MCF 10A (cell line): ENCODE data around the gene CDX2. TPM values are rescaled to one million over a fixed set of nuclear protein-coding genes. Genes with fewer than 3 reads are reported as not detected.

ENCODE experiments used
- BruUV-seq: library from RNA; stranded (reverse); fragments of 400-500 nt; replicated peaks from 2 replicates; lab custom pipeline; 2021; lab: Mats Ljungman, UMichigan
- CTCF ChIA-PET: fragments of 300-600 bp; sonication (Branson Sonifier 250); formaldehyde crosslinking; extraction: SDS; loops from one replicate; lab custom pipeline; 2021; ENCODE audit warnings: antibody characterized with exemption, inconsistent platforms; lab: Yijun Ruan, JAX
- POLR2A ChIA-PET: fragments of 300-600, 350-650 bp; sonication (Branson Sonifier 250); formaldehyde crosslinking; extraction: SDS; loops from one replicate; lab custom pipeline; 2020; ENCODE audit warnings: antibody characterized with exemption, inconsistent platforms; lab: Yijun Ruan, JAX
- DNase-seq: peaks from one replicate; pipeline ENCODE4 v3.0.0-alpha.2; 2018; ENCODE audit not compliant: unreplicated experiment
- H3K27ac Mint-ChIP-seq: one replicate; pipeline ENCODE4 v1.8.0; 2022; ENCODE audit warnings: mild to moderate bottlenecking, low read depth, mixed read lengths; ENCODE audit not compliant: unreplicated experiment
- H3K27me3 Mint-ChIP-seq: one replicate; pipeline ENCODE4 v1.8.0; 2022; ENCODE audit warnings: mixed read lengths; ENCODE audit not compliant: insufficient read depth, unreplicated experiment
- H3K36me3 Mint-ChIP-seq: one replicate; pipeline ENCODE4 v1.8.0; 2022; ENCODE audit warnings: mild to moderate bottlenecking, moderate library complexity, mixed read lengths; ENCODE audit not compliant: insufficient read depth, unreplicated experiment
- H3K4me1 Mint-ChIP-seq: one replicate; pipeline ENCODE4 v1.8.0; 2022; ENCODE audit warnings: mixed read lengths; ENCODE audit not compliant: insufficient read depth, unreplicated experiment
- H3K4me3 Mint-ChIP-seq: one replicate; pipeline ENCODE4 v1.8.0; 2022; ENCODE audit warnings: mild to moderate bottlenecking, moderate library complexity, mixed read lengths; ENCODE audit not compliant: unreplicated experiment
- H3K9me3 Mint-ChIP-seq: one replicate; pipeline ENCODE4 v1.8.0; 2022; ENCODE audit warnings: mixed read lengths; ENCODE audit not compliant: unreplicated experiment
- intact Hi-C: fragments of 100-400 bp; cut with micrococcal nuclease; formaldehyde crosslinking; loops from 2 replicates; pipeline ENCODE4 v1.14.1; 2022
- total RNA-seq: library from RNA; stranded (reverse); gene quantifications from 2 replicates; pipeline ENCODE4 v1.2.3, GENCODE V29; 2022
- TF ChIP-seq, protein P1 (sequence below): fragments of 200-600 bp; IDR thresholded peaks from one replicate; pipeline ENCODE4 v1.8.0; 2022; ENCODE audit warnings: antibody characterized with exemption, mild to moderate bottlenecking; ENCODE audit not compliant: unreplicated experiment

The CDX2 gene
- total RNA-seq, 1 experiment from 2014 or later, result not detected

DNA sequence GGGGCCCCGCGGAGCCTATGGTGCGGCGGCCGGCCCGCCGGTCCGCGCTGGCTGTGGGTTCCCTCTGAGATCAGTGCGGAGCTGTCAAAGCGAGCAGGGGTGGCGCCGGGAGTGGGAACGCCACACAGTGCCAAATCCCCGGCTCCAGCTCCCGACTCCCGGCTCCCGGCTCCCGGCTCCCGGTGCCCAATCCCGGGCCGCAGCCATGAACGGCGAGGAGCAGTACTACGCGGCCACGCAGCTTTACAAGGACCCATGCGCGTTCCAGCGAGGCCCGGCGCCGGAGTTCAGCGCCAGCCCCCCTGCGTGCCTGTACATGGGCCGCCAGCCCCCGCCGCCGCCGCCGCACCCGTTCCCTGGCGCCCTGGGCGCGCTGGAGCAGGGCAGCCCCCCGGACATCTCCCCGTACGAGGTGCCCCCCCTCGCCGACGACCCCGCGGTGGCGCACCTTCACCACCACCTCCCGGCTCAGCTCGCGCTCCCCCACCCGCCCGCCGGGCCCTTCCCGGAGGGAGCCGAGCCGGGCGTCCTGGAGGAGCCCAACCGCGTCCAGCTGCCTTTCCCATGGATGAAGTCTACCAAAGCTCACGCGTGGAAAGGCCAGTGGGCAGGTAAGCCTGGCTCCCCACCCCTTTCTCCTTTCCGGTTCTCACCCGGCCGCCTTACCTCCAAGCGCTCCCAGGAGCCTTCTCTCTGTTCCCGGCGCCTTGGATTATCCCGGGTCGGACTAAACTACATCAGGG, 49.0 kb downstream of the CDX2 start, which contains the start of gene PDX1:
TSS of gene PDX1 (plus strand) at position 67 of the 743 bp plus-strand sequence. CDS start at position 206, 139 bp downstream.
- H3K27me3 Mint-ChIP-seq, result peaks cover 40% of the 10 kb centered on the region
- POLR2A ChIA-PET, result interaction anchor here (0.6 to 0.7 kb wide), 3 partner anchors 70 to 278 kb away, joined by 3 to 4 read pairs (median 4); no protein-coding TSS in a partner anchor

DNA sequence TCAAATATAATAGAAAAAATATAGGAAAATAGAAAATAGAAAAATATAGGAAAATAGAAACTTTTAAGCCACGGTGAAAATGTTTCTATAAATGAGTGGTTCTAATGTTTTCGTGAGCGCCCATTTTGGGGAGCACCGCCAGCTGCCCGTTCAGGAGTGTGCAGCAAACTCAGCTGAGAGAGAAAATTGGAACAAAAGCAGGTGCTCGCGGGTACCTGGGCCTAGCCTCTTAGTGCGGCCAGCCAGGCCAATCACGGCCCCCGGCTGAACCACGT, 49.5 kb downstream of the CDX2 start:
- Mint-ChIP-seq H3K4me1 (peaks cover 14% of the 10 kb centered on the region), H3K9me3 (no peaks in the 10 kb centered on the region), H3K36me3 (no peaks in the 10 kb centered on the region), H3K27me3 (peaks cover 37% of the 10 kb centered on the region), H3K4me3 (peak overlapping the region; percentile 69), H3K27ac (no peak overlapping the region)
- BruUV-seq, result no TSS peak
- no peak for DNase-seq
- POLR2A ChIA-PET, result interaction anchor here (0.7 kb wide), 2 partner anchors 69 to 278 kb away, joined by 4 read pairs; no protein-coding TSS in a partner anchor
- TF ChIP-seq, protein P1, sequence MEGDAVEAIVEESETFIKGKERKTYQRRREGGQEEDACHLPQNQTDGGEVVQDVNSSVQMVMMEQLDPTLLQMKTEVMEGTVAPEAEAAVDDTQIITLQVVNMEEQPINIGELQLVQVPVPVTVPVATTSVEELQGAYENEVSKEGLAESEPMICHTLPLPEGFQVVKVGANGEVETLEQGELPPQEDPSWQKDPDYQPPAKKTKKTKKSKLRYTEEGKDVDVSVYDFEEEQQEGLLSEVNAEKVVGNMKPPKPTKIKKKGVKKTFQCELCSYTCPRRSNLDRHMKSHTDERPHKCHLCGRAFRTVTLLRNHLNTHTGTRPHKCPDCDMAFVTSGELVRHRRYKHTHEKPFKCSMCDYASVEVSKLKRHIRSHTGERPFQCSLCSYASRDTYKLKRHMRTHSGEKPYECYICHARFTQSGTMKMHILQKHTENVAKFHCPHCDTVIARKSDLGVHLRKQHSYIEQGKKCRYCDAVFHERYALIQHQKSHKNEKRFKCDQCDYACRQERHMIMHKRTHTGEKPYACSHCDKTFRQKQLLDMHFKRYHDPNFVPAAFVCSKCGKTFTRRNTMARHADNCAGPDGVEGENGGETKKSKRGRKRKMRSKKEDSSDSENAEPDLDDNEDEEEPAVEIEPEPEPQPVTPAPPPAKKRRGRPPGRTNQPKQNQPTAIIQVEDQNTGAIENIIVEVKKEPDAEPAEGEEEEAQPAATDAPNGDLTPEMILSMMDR, result no peak
- intact Hi-C loops, result no loop called here
- CTCF ChIA-PET, result no interaction called here

More for the DNA sequence above, 49.0 kb downstream of the CDX2 start, which contains the start of gene PDX1:
- Mint-ChIP-seq H3K4me1 (peaks cover 14% of the 10 kb centered on the region), H3K9me3 (no peaks in the 10 kb centered on the region), H3K27ac (no peak within 1 kb of the TSS), H3K4me3 (peak within 1 kb of the TSS; percentile 69), H3K36me3 (no peaks in the 10 kb centered on the region)
- BruUV-seq, result no TSS peak
- TF ChIP-seq, protein P1, result no peak
- peak; percentile 47 for DNase-seq
- CTCF ChIA-PET, result interaction anchor here (1.5 kb wide), 1 partner anchor 90 kb away, joined by 3 read pairs; no protein-coding TSS in a partner anchor
- intact Hi-C loops, result no loop called here

GRCh38 chr13:27918918-27919658, 50.0 kb downstream of the CDX2 start:
- intact Hi-C loops, result no loop called here
- H3K27ac Mint-ChIP-seq, result no peak overlapping the region
- ChIA-PET POLR2A (interaction anchor here (0.7 kb wide), 2 partner anchors 69 to 277 kb away, joined by 4 read pairs; no protein-coding TSS in a partner anchor), CTCF (no interaction called here)
- H3K4me1 Mint-ChIP-seq, result peaks cover 14% of the 10 kb centered on the region
- H3K9me3 Mint-ChIP-seq, result no peaks in the 10 kb centered on the region
- TF ChIP-seq, protein P1, result no peak
- no TSS peak for BruUV-seq
- DNase-seq, result no peak
- peaks cover 32% of the 10 kb centered on the region for H3K27me3 Mint-ChIP-seq
- H3K4me3 Mint-ChIP-seq, result peak overlapping the region; percentile 69
- H3K36me3 Mint-ChIP-seq, result no peaks in the 10 kb centered on the region
